WTC11 (cell line): Measurements from ENCODE around the gene KCND3. TPM values are rescaled to one million over a fixed set of nuclear protein-coding genes. Genes with fewer than 3 reads are reported as not detected.

Experiments
- ATAC-seq: fragments of 200-7000 bp; cut with Tn5 transposase; 2 replicates; pipeline ENCODE4 v1.10.0; 2021; ENCODE audit warnings: mild to moderate bottlenecking, moderate library complexity
- CTCF ChIA-PET: fragments of 300-600 bp; sonication (Branson Sonifier 250); formaldehyde crosslinking; loops from one replicate; lab custom pipeline; 2021; ENCODE audit warnings: antibody characterized with exemption; lab: Charles Lee
- POLR2A ChIA-PET: fragments of 350-600 bp; sonication (Branson Sonifier 250); formaldehyde crosslinking; loops from one replicate; lab custom pipeline; 2021; ENCODE audit warnings: antibody characterized with exemption; lab: Charles Lee
- DNase-seq: peaks from one replicate; pipeline ENCODE4 v3.0.0; 2021; ENCODE audit warnings: low spot score
- H3K27ac Mint-ChIP-seq: 2 replicates; pipeline ENCODE4 v1.8.0; 2021; ENCODE audit warnings: mixed read lengths
- H3K27me3 Mint-ChIP-seq: 2 replicates; pipeline ENCODE4 v1.8.0; 2021; ENCODE audit warnings: low read depth, mild to moderate bottlenecking, moderate library complexity, mixed read lengths
- H3K36me3 Mint-ChIP-seq: 2 replicates; pipeline ENCODE4 v1.8.0; 2021; ENCODE audit warnings: mixed read lengths
- H3K4me1 Mint-ChIP-seq: 2 replicates; pipeline ENCODE4 v1.8.0; 2022; ENCODE audit warnings: mixed read lengths
- H3K4me3 Mint-ChIP-seq: 2 replicates; pipeline ENCODE4 v1.8.0; 2021; ENCODE audit warnings: mild to moderate bottlenecking, moderate library complexity, mixed read lengths
- H3K9me3 Mint-ChIP-seq: 2 replicates; pipeline ENCODE4 v1.8.0; 2021; ENCODE audit warnings: mixed read lengths
- ATF6 ChIP-seq: sonication (generic); formaldehyde crosslinking; IDR thresholded peaks from 2 replicates; pipeline ENCODE4 v1.8.1; 2023; ENCODE audit warnings: mild to moderate bottlenecking, missing genetic modification reagents
- CDX4 ChIP-seq: fragments of 250-450 bp; sonication (Bioruptor Pico); IDR thresholded peaks from 2 replicates; pipeline ENCODE4 v1.9.0; 2021; ENCODE audit warnings: moderate library complexity, mild to moderate bottlenecking, inconsistent platforms, borderline replicate concordance
- CREM ChIP-seq: sonication (generic); formaldehyde crosslinking; IDR thresholded peaks from 2 replicates; pipeline ENCODE4 v1.8.1; 2022; ENCODE audit warnings: mild to moderate bottlenecking, missing genetic modification reagents, moderate library complexity
- ERG ChIP-seq: fragments of 250-450 bp; sonication (Bioruptor Pico); IDR thresholded peaks from 2 replicates; pipeline ENCODE4 v1.8.0; 2021; ENCODE audit warnings: mild to moderate bottlenecking
- ETV6 ChIP-seq: sonication (generic); formaldehyde crosslinking; IDR thresholded peaks from 2 replicates; pipeline ENCODE4 v1.8.1; 2022; ENCODE audit warnings: mild to moderate bottlenecking, missing genetic modification reagents
- HMGA2 ChIP-seq: fragments of 250-450 bp; sonication (Bioruptor Pico); IDR thresholded peaks from 2 replicates; pipeline ENCODE4 v1.4.0; 2021; ENCODE audit warnings: mild to moderate bottlenecking, moderate library complexity
- JAZF1 ChIP-seq: fragments of 250-450 bp; sonication (Bioruptor Pico); IDR thresholded peaks from 2 replicates; pipeline ENCODE4 v1.9.0; 2021; ENCODE audit warnings: moderate library complexity, mild to moderate bottlenecking, inconsistent platforms
- NFATC4 ChIP-seq: fragments of 250-450 bp; sonication (Bioruptor Pico); IDR thresholded peaks from 2 replicates; pipeline ENCODE4 v1.9.0; 2021; ENCODE audit warnings: mild to moderate bottlenecking
- NFE2L1 ChIP-seq: sonication (generic); formaldehyde crosslinking; IDR thresholded peaks from 2 replicates; pipeline ENCODE4 v1.8.1; 2023; ENCODE audit warnings: missing genetic modification reagents
- SMAD4 ChIP-seq: sonication (generic); formaldehyde crosslinking; IDR thresholded peaks from 2 replicates; pipeline ENCODE4 v1.8.0; 2022; ENCODE audit warnings: mild to moderate bottlenecking, missing genetic modification reagents
- ZNF219 ChIP-seq: sonication (generic); formaldehyde crosslinking; IDR thresholded peaks from 2 replicates; pipeline ENCODE4 v1.8.0; 2023; ENCODE audit warnings: missing genetic modification reagents, mild to moderate bottlenecking, borderline replicate concordance
- ZNF281 ChIP-seq: sonication (generic); formaldehyde crosslinking; IDR thresholded peaks from 2 replicates; pipeline ENCODE4 v1.8.0; 2023; ENCODE audit warnings: mild to moderate bottlenecking, missing genetic modification reagents
- ZNF396 ChIP-seq: fragments of 250-450 bp; sonication (Bioruptor Pico); IDR thresholded peaks from 2 replicates; pipeline ENCODE4 v1.8.0; 2021; ENCODE audit warnings: mild to moderate bottlenecking, moderate library complexity, borderline replicate concordance
- ZNF423 ChIP-seq: fragments of 250-450 bp; sonication (Bioruptor Pico); IDR thresholded peaks from 2 replicates; pipeline ENCODE4 v2.1.2; 2022; ENCODE audit warnings: mild to moderate bottlenecking, moderate library complexity
- ZNF512 ChIP-seq: sonication (generic); formaldehyde crosslinking; IDR thresholded peaks from 2 replicates; pipeline ENCODE4 v1.8.1; 2022; ENCODE audit warnings: missing genetic modification reagents, borderline replicate concordance
- ZNF532 ChIP-seq: fragments of 250-450 bp; sonication (Bioruptor Pico); IDR thresholded peaks from 2 replicates; pipeline ENCODE4 v1.9.0; 2021; ENCODE audit warnings: mild to moderate bottlenecking, borderline replicate concordance
- total RNA-seq: library from RNA; stranded (reverse); gene quantifications from 3 replicates; pipeline ENCODE4 v1.2.3, GENCODE V29; 2021

Gene KCND3
- total RNA-seq, 1 experiment from 2014 or later, result 0.35 TPM

- Mint-ChIP-seq H3K4me3 (no peak overlapping the region), H3K9me3 (no peaks in the 10 kb centered on the region), H3K36me3 (no peaks in the 10 kb centered on the region), H3K27ac (no peak overlapping the region), H3K4me1 (peaks cover 2% of the 10 kb centered on the region; the same call in 1 of the 2 replicates), H3K27me3 (no peaks in the 10 kb centered on the region)
- DNase-seq (no peak), ATAC-seq (no peak)
- CTCF ChIA-PET, result no interaction called here
- TF ChIP-seq SMAD4 (CRISPR knock-in tag) (no peak), CDX4 (CRISPR knock-in tag) (no peak), ERG (no peak), ETV6 (CRISPR knock-in tag) (no peak), ZNF281 (CRISPR knock-in tag) (no peak), ATF6 (CRISPR knock-in tag) (no peak), NFATC4 (no peak), ZNF396 (CRISPR knock-in tag) (no peak), ZNF219 (CRISPR knock-in tag) (no peak), ZNF423 (no peak), HMGA2 (no peak), ZNF512 (no peak), NFE2L1 (CRISPR knock-in tag) (no peak), JAZF1 (no peak), CREM (CRISPR knock-in tag) (no peak), ZNF532 (CRISPR knock-in tag) (no peak)
- POLR2A ChIA-PET, result no interaction called here
These were observed 154.0 kb downstream of the KCND3 start for GRCh38 chr1:111835514-111835913.
